GM12878 (cell line): Measurements from ENCODE around the gene SUSD1. TPM values are rescaled to one million over a fixed set of nuclear protein-coding genes. Genes with fewer than 3 reads are reported as not detected.

ENCODE experiments used
- ATAC-seq: fragments of 200-7000 bp; cut with Tn5 transposase; 3 replicates; pipeline ENCODE4 v1.9.1; 2020; ENCODE audit warnings: mild to moderate bottlenecking, moderate library complexity
- BruUV-seq: library from RNA; stranded (reverse); fragments of 400-500 nt; replicated peaks from 2 replicates; lab custom pipeline; 2021; lab: Mats Ljungman, UMichigan
- CTCF ChIA-PET: fragments of 300-600 bp; sonication (Branson Sonifier 250); formaldehyde crosslinking; extraction: SDS; loops from one replicate; lab custom pipeline; 2021; ENCODE audit warnings: inconsistent platforms; lab: Yijun Ruan, JAX
- POLR2A ChIA-PET: fragments of 350-600 bp; formaldehyde crosslinking; extraction: SDS; loops from one replicate; lab custom pipeline; 2021; ENCODE audit warnings: inconsistent platforms; lab: Charles Lee
- RAD21 ChIA-PET: fragments of 300-600 bp; sonication (Branson Sonifier 250); formaldehyde crosslinking; loops from one replicate; lab custom pipeline; 2023; ENCODE audit warnings: antibody characterized with exemption; ENCODE audit not compliant: unreplicated experiment; lab: Charles Lee
- SMC1A ChIA-PET: fragments of 300-600 bp; sonication (Branson Sonifier 250); formaldehyde crosslinking; loops from one replicate; lab custom pipeline; 2023; ENCODE audit not compliant: unreplicated experiment, uncharacterized antibody; lab: Charles Lee
- DNase-seq: peaks from one replicate; pipeline ENCODE4 v3.0.0-alpha.2; 2011; ENCODE audit warnings: low read depth, low spot score
- FAIRE-seq: peaks from 3 replicates; lab custom pipeline; 2011; peaks lifted over from hg19 to GRCh38; lab: Jason Lieb, UNC
- H2AFZ ChIP-seq: 2 replicates; pipeline ENCODE4 v1.6.0; 2011; ENCODE audit warnings: low read depth, low read length, control low read depth; ENCODE audit not compliant: control insufficient read depth
- H3K27ac ChIP-seq: 2 replicates; pipeline ENCODE4 v1.5.1; 2011; ENCODE audit warnings: control low read depth; ENCODE audit not compliant: control insufficient read depth, insufficient read depth
- H3K27me3 ChIP-seq, 2 experiments: replicated peaks in 1 of 2; 2 replicates each; pipeline versions ENCODE4 v1.6.0 to v1.6.1; 2011; ENCODE audit warnings: low read length in 1 of 2; ENCODE audit not compliant: control insufficient read depth in 2 of 2, insufficient read depth in 2 of 2
- H3K36me3 ChIP-seq, 2 experiments: 2 replicates each; pipeline ENCODE4 v1.5.1; 2011; ENCODE audit warnings: low read length in 1 of 2; ENCODE audit not compliant: control insufficient read depth in 2 of 2, insufficient read depth in 2 of 2
- H3K4me1 ChIP-seq: 2 replicates; pipeline ENCODE4 v1.6.1; 2011; ENCODE audit warnings: mild to moderate bottlenecking, low read length, moderate library complexity, mixed read lengths; ENCODE audit not compliant: control insufficient read depth, insufficient read depth
- H3K4me2 ChIP-seq: 2 replicates; pipeline ENCODE4 v1.6.0; 2011; ENCODE audit warnings: control low read depth; ENCODE audit not compliant: control insufficient read depth, insufficient read depth
- H3K4me3 ChIP-seq: fragments of 200-600 bp; sonication (generic); 2 replicates; pipeline ENCODE4 v1.5.1; 2016
- H3K79me2 ChIP-seq: 2 replicates; pipeline ENCODE4 v1.6.0; 2011; ENCODE audit warnings: low read length; ENCODE audit not compliant: control insufficient read depth, insufficient read depth
- H3K9ac ChIP-seq: 2 replicates; pipeline ENCODE4 v1.8.0; 2011; ENCODE audit warnings: low read length, control low read depth, mixed read lengths; ENCODE audit not compliant: control insufficient read depth, insufficient read depth
- H3K9me3 ChIP-seq: replicated peaks from 3 replicates; pipeline ENCODE4 v1.5.1; 2011; ENCODE audit warnings: mild to moderate bottlenecking, low read length; ENCODE audit not compliant: control insufficient read depth, insufficient read depth
- H4K20me1 ChIP-seq: 2 replicates; pipeline ENCODE4 v1.6.0; 2011; ENCODE audit not compliant: control insufficient read depth, insufficient read depth
- CBX5 ChIP-seq: sonication (generic); IDR thresholded peaks from 2 replicates; pipeline ENCODE4 v1.6.1; 2016; ENCODE audit warnings: low read depth, moderate library complexity, mild to moderate bottlenecking, inconsistent platforms
- CEBPB ChIP-seq, 2 experiments: fragments of 150-350 bp in 1 of 2; IDR thresholded peaks; 2 replicates each; pipeline ENCODE4 v1.6.1; 2012 to 2014; ENCODE audit warnings: low read depth in 2 of 2, low read length in 2 of 2, borderline replicate concordance in 1 of 2, inconsistent platforms in 1 of 2
- CHD1 ChIP-seq: IDR thresholded peaks from 2 replicates; pipeline ENCODE4 v1.6.1; 2012; ENCODE audit warnings: low read depth, low read length, improper control_type of control experiment
- DPF2 ChIP-seq: fragments of 450-650 bp; IDR thresholded peaks from 2 replicates; pipeline ENCODE4 v1.6.1; 2017; ENCODE audit warnings: mild to moderate bottlenecking
- EED ChIP-seq: sonication (generic); IDR thresholded peaks from 2 replicates; pipeline ENCODE4 v1.6.1; 2016; ENCODE audit warnings: antibody characterized with exemption, low read depth
- FOXM1 ChIP-seq: IDR thresholded peaks from 2 replicates; pipeline ENCODE4 v1.6.1; 2012; ENCODE audit warnings: low read depth, mild to moderate bottlenecking, inconsistent platforms, low read length, moderate library complexity
- HDAC2 ChIP-seq: fragments of 200-600 bp; sonication (generic); IDR thresholded peaks from 2 replicates; pipeline ENCODE4 v1.6.1; 2017
- MXI1 ChIP-seq: fragments of 150-350 bp; IDR thresholded peaks from 2 replicates; pipeline ENCODE4 v1.6.1; 2011; ENCODE audit warnings: low read depth, mild to moderate bottlenecking, inconsistent platforms, low read length, improper control_type of control experiment
- MYB ChIP-seq: fragments of 150-350 bp; IDR thresholded peaks from 2 replicates; pipeline ENCODE4 v1.6.1; 2014; ENCODE audit warnings: mild to moderate bottlenecking, low read depth, low read length, borderline replicate concordance
- NFYA ChIP-seq: IDR thresholded peaks from 2 replicates; pipeline ENCODE4 v1.6.1; 2011; ENCODE audit warnings: low read depth, mild to moderate bottlenecking, low read length, improper control_type of control experiment, borderline replicate concordance
- PAX8 ChIP-seq: fragments of 450-650 bp; IDR thresholded peaks from 2 replicates; pipeline ENCODE4 v1.6.1; 2017; ENCODE audit warnings: mild to moderate bottlenecking, moderate library complexity
- PML ChIP-seq: IDR thresholded peaks from 2 replicates; pipeline ENCODE4 v1.6.1; 2012; ENCODE audit warnings: low read length, inconsistent platforms
- RFX5 ChIP-seq: IDR thresholded peaks from 2 replicates; pipeline ENCODE4 v1.6.1; 2011; ENCODE audit warnings: low read depth, low read length, improper control_type of control experiment
- SMAD5 ChIP-seq: IDR thresholded peaks from 2 replicates; pipeline ENCODE4 v1.6.1; 2016; ENCODE audit warnings: antibody characterized with exemption, low read depth
- SP1 ChIP-seq: IDR thresholded peaks from one replicate; pipeline ENCODE4 v1.6.1; 2011; ENCODE audit warnings: low read depth, low read length
- SREBF2 ChIP-seq: IDR thresholded peaks from 2 replicates; pipeline ENCODE4 v1.6.1; 2012; ENCODE audit warnings: mild to moderate bottlenecking, low read length
- TARDBP ChIP-seq: IDR thresholded peaks from 2 replicates; pipeline ENCODE4 v1.6.1; 2016; ENCODE audit warnings: borderline replicate concordance
- TCF7 ChIP-seq: IDR thresholded peaks from 2 replicates; pipeline ENCODE4 v1.6.1; 2014; ENCODE audit warnings: antibody characterized with exemption, borderline replicate concordance
- ZNF622 ChIP-seq: fragments of 450-650 bp; IDR thresholded peaks from 2 replicates; pipeline ENCODE4 v1.6.1; 2017; ENCODE audit warnings: mild to moderate bottlenecking, inconsistent platforms
- WGBS: methylation state at CpG from one replicate; pipeline ENCODE4 v1.1.6; 2016; ENCODE audit warnings: low lambda C conversion rate; ENCODE audit not compliant: insufficient replicate concordance, insufficient coverage; ENCODE audit errors: missing lambda C conversion rate; 5-methylcytosine and 5-hydroxymethylcytosine counted together
- in situ Hi-C: fragments of 300-500 bp; cut with MboI; formaldehyde crosslinking; loops from 9 replicates; pipeline ENCODE4 v1.14.3; 2018; ENCODE audit warnings: mixed read lengths
- intact Hi-C: fragments of 100-400 bp; cut with micrococcal nuclease; formaldehyde crosslinking; loops from one replicate; pipeline ENCODE4 v1.14.2; 2022; ENCODE audit not compliant: unreplicated experiment
- polyA plus RNA-seq, 11 experiments: library from polyadenylated mRNA; depleted of rRNA in 4 of 11; unstranded in 6 of 11; stranded (reverse) in 5 of 11; fragments of >200 nt; fragmentation: Nextera tagmentation in 4 of 11; fragmentation: Illumina TruSeq in 1 of 11; extraction: Ambion mirVana in 4 of 11; extraction: Trizol in 1 of 11; gene quantifications; 1 replicate in 1 of 11; 2 replicates in 10 of 11; pipeline versions ENCODE4 v1.2.1 to v1.2.3, GENCODE V29; 2011 to 2016; ENCODE audit warnings: inconsistent platforms in 2 of 11, missing spikeins in 2 of 11, low read depth in 1 of 11
- total RNA-seq, 4 experiments: library from RNA; depleted of rRNA in 3 of 4; stranded (reverse); fragments of >200 nt in 3 of 4; fragmentation: Illumina TruSeq in 1 of 4; extraction: Trizol in 1 of 4; gene quantifications; 2 replicates each; pipeline versions ENCODE4 v1.2.1 to v1.2.3, GENCODE V29; 2013 to 2021
- TF ChIP-seq, protein P1 (sequence below): IDR thresholded peaks from 2 replicates; pipeline ENCODE4 v1.6.1; 2012; ENCODE audit warnings: low read depth, low read length, improper control_type of control experiment
- TF ChIP-seq, protein P2 (sequence below): IDR thresholded peaks from 2 replicates; pipeline ENCODE4 v1.6.1; 2012; ENCODE audit warnings: low read length, inconsistent platforms

SUSD1 gene
- total and polyA plus RNA-seq, 10 of the 15 experiments (the other 5 are each of a cell fraction or from before 2014, with no cell fraction given): 6.7 to 20.8 (median 13.2) TPM

DNA sequence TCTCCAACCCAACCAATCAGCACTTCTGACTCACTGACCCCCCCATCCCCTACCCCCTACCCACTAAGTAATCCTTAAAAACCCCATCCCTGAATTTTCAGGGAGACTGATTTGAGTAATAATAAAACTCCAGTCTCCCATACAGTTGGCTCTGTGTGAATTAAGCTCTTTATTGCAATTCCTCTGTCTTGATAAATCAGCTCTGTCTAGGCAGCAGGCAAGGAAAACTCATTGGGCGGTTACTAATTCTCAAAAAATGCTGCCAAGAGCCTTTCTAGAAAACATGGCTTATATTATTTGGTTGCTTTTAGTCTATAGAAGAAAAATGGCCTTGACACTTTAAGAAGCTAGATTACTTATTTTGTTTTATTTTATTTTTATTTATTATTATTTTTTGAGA lies 131.7 kb downstream of the SUSD1 start (continued):
- TF ChIP-seq NFYA: no peak
- TF ChIP-seq SMAD5: no peak
- TF ChIP-seq, protein P1, sequence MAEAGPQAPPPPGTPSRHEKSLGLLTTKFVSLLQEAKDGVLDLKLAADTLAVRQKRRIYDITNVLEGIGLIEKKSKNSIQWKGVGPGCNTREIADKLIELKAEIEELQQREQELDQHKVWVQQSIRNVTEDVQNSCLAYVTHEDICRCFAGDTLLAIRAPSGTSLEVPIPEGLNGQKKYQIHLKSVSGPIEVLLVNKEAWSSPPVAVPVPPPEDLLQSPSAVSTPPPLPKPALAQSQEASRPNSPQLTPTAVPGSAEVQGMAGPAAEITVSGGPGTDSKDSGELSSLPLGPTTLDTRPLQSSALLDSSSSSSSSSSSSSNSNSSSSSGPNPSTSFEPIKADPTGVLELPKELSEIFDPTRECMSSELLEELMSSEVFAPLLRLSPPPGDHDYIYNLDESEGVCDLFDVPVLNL: no peak
- TF ChIP-seq TCF7: no peak
- TF ChIP-seq SP1: no peak
- TF ChIP-seq CBX5: no peak
- TF ChIP-seq ZNF622: no peak
- no peak for TF ChIP-seq TARDBP
- TF ChIP-seq CHD1: no peak

DNA sequence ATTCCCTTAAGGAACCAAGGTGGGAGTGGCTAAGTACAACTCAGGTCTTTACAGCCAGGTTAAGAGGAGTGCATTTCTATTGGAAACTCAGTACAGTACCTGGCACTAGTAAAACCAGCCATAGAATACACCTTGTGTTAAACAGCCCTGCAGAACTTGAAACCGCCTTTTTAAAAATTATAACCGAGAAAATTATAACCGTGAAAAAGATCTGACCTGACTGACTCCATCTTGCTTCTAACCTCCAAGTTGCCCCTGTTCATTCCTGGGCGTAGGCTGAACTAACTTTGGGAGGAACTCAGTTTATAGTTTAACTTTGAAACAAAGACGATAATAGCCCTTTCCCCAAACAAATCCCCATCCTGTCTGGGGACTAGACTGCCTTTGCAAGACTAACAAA lies 132.3 kb downstream of the SUSD1 start:
- FAIRE-seq: no peak
- H3K4me2 ChIP-seq: no peak overlapping the region
- in situ Hi-C loops: no loop called here
- SMC1A ChIA-PET: interaction anchor here (1.6 kb wide), 1 partner anchor 9 kb away, joined by 5 read pairs; no protein-coding TSS in a partner anchor
- no peak overlapping the region for H2AFZ ChIP-seq
- H3K36me3 ChIP-seq: no peaks in the 10 kb centered on the region
- no peak overlapping the region for H3K4me3 ChIP-seq
- ATAC-seq: no peak
- BruUV-seq: no TSS peak
- no peaks in the 10 kb centered on the region for H4K20me1 ChIP-seq
- no peak overlapping the region for H3K27ac ChIP-seq
- H3K4me1 ChIP-seq: peaks cover 17% of the 10 kb centered on the region
- POLR2A ChIA-PET: interaction anchor here (1.2 kb wide), 1 partner anchor 9 kb away, joined by 4 read pairs; no protein-coding TSS in a partner anchor
- CTCF ChIA-PET: interaction anchor here (1.4 kb wide), 1 partner anchor 9 kb away, joined by 3 read pairs; no protein-coding TSS in a partner anchor
- no peak for DNase-seq
- H3K9ac ChIP-seq: no peak overlapping the region
- H3K79me2 ChIP-seq: no peaks in the 10 kb centered on the region
- H3K27me3 ChIP-seq: no peaks in the 10 kb centered on the region
- intact Hi-C loops: no loop called here
- peaks cover 8% of the 10 kb centered on the region; the same call in 2 of the 3 replicates for H3K9me3 ChIP-seq
- RAD21 ChIA-PET: no interaction called here
- WGBS: 96% methylated on average over 5 of the region's 5 CpGs
- TF ChIP-seq MYB (no peak), PML (no peak), CBX5 (no peak), EED (no peak), MXI1 (no peak), FOXM1 (no peak), SREBF2 (no peak), DPF2 (no peak), HDAC2 (no peak), SMAD5 (no peak), CEBPB (IDR thresholded peaks at IDR 0.05; ENCODE audit: borderline replicate concordance in 1 of 2, low read depth in 2 of 2, low read length in 2 of 2) (no peak), RFX5 (no peak), PAX8 (no peak)
- TF ChIP-seq, protein P2, sequence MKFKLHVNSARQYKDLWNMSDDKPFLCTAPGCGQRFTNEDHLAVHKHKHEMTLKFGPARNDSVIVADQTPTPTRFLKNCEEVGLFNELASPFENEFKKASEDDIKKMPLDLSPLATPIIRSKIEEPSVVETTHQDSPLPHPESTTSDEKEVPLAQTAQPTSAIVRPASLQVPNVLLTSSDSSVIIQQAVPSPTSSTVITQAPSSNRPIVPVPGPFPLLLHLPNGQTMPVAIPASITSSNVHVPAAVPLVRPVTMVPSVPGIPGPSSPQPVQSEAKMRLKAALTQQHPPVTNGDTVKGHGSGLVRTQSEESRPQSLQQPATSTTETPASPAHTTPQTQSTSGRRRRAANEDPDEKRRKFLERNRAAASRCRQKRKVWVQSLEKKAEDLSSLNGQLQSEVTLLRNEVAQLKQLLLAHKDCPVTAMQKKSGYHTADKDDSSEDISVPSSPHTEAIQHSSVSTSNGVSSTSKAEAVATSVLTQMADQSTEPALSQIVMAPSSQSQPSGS: no peak
